Esophagus muscularis mucosa (tissue), 4 donors: Measurements from ENCODE around the gene IFI27L2. TPM values are rescaled to one million over a fixed set of nuclear protein-coding genes. Genes with fewer than 3 reads are reported as not detected.
A peak's percentile ranks its signal among the peaks of the same experiment; 100 is the strongest.
"Not testable (repeated sequence)": the region's sequence is repeated elsewhere in the genome, so short reads cannot be mapped to it uniquely, and the experiment has no call there.

Experiments used
- DNase-seq: peaks from one replicate; pipeline ENCODE4 v3.0.0-alpha.2; 2017; ENCODE audit errors: extremely low spot score
- H3K27ac ChIP-seq, 4 donors: fragments of 200-600 bp; sonication (generic); replicated peaks in 1 of 4; 1 replicate in 3 of 4; 2 replicates in 1 of 4; pipeline ENCODE4 v1.5.1; 2016 to 2019; ENCODE audit warnings: mild to moderate bottlenecking in 1 of 4
- H3K27me3 ChIP-seq, 4 donors: fragments of 200-600 bp; sonication (generic); one replicate each; pipeline versions ENCODE4 v1.5.1 to v1.6.0; 2016 to 2019
- H3K36me3 ChIP-seq, 4 donors: fragments of 200-600 bp; sonication (generic); one replicate each; pipeline ENCODE4 v1.5.1; 2016 to 2019
- H3K4me1 ChIP-seq, 4 donors: fragments of 200-600 bp; sonication (generic); one replicate each; pipeline ENCODE4 v1.5.1; 2016 to 2019
- H3K4me3 ChIP-seq, 4 donors: fragments of 200-600 bp; sonication (generic); 1 replicate in 2 of 4; 2 replicates in 2 of 4; pipeline ENCODE4 v1.5.1; 2016 to 2019; ENCODE audit warnings: mild to moderate bottlenecking in 4 of 4, moderate library complexity in 1 of 4
- H3K9me3 ChIP-seq, 4 donors: fragments of 200-600 bp; sonication (generic); 1 replicate in 3 of 4; 2 replicates in 1 of 4; pipeline ENCODE4 v1.5.1; 2016 to 2019
- EP300 ChIP-seq: sonication (generic); formaldehyde crosslinking; IDR thresholded peaks from one replicate; pipeline ENCODE4 v1.6.1; 2017; ENCODE audit warnings: antibody characterized with exemption
- POLR2A ChIP-seq: fragments of 450-650 bp; IDR thresholded peaks from one replicate; pipeline ENCODE4 v1.6.1; 2017; ENCODE audit warnings: antibody characterized with exemption, moderate library complexity, mild to moderate bottlenecking, low read depth
- POLR2AphosphoS5 ChIP-seq, 2 donors: sonication (generic); formaldehyde crosslinking; IDR thresholded peaks; one replicate each; pipeline ENCODE4 v1.6.1; 2017; ENCODE audit warnings: antibody characterized with exemption in 2 of 2
- WGBS: methylation state at CpG from one replicate; pipeline ENCODE4 v1.1.5; 2018; 5-methylcytosine and 5-hydroxymethylcytosine counted together
- intact Hi-C: fragments of 100-400 bp; cut with DNase I; formaldehyde crosslinking; loops from one replicate; pipeline ENCODE4 v1.15.1; 2023
- total RNA-seq, 4 donors: library from RNA; depleted of rRNA; stranded (reverse); fragments of >200 nt; gene quantifications; one replicate each; pipeline versions ENCODE4 v1.1.0 to v1.2.1, GENCODE V29; 2016
- TF ChIP-seq, protein P1 (sequence below), 3 experiments: fragments of 200-600 bp in 2 of 3; fragments of 450-650 bp in 1 of 3; sonication (generic) in 2 of 3; IDR thresholded peaks; one replicate each; pipeline ENCODE4 v1.5.1; 2017 to 2019; ENCODE audit warnings: antibody characterized with exemption in 3 of 3, mild to moderate bottlenecking in 2 of 3, moderate library complexity in 1 of 3

The IFI27L2 gene
- total RNA-seq, 4 donors from 2014 or later: 38.8 to 83.9 (median 64.7) TPM

- no peak overlapping the region for H3K4me3 ChIP-seq
- TF ChIP-seq, protein P1, sequence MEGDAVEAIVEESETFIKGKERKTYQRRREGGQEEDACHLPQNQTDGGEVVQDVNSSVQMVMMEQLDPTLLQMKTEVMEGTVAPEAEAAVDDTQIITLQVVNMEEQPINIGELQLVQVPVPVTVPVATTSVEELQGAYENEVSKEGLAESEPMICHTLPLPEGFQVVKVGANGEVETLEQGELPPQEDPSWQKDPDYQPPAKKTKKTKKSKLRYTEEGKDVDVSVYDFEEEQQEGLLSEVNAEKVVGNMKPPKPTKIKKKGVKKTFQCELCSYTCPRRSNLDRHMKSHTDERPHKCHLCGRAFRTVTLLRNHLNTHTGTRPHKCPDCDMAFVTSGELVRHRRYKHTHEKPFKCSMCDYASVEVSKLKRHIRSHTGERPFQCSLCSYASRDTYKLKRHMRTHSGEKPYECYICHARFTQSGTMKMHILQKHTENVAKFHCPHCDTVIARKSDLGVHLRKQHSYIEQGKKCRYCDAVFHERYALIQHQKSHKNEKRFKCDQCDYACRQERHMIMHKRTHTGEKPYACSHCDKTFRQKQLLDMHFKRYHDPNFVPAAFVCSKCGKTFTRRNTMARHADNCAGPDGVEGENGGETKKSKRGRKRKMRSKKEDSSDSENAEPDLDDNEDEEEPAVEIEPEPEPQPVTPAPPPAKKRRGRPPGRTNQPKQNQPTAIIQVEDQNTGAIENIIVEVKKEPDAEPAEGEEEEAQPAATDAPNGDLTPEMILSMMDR (IDR thresholded peaks at IDR 0.05): no peak
- TF ChIP-seq POLR2A: no peak
- no peak for TF ChIP-seq EP300
- no peak for TF ChIP-seq POLR2AphosphoS5 (IDR thresholded peaks at IDR 0.05)
- no peak overlapping the region for H3K27ac ChIP-seq
- no peaks in the 10 kb centered on the region for H3K36me3 ChIP-seq
- DNase-seq: no peak
- no peaks in the 10 kb centered on the region for H3K9me3 ChIP-seq
- peaks cover 0 to 5% (median 1%) of the 10 kb centered on the region in 4 donors for H3K4me1 ChIP-seq
- no peaks in the 10 kb centered on the region for H3K27me3 ChIP-seq
- intact Hi-C loops: no loop called here
Observed at GRCh38 chr14:94157197-94157596, 27.8 kb upstream of the IFI27L2 start.

- H3K4me3 ChIP-seq, H3K27ac ChIP-seq, H3K36me3 ChIP-seq, intact Hi-C loops, H3K27me3 ChIP-seq, H3K9me3 ChIP-seq, H3K4me1 ChIP-seq: not testable (repeated sequence)
- WGBS: 85% methylated on average over 1 of the region's 1 CpG
- peak; percentile 55 for DNase-seq
Observed at GRCh38 chr14:94156143-94156542, 26.7 kb upstream of the IFI27L2 start.

- Histone ChIP-seq H3K27ac (no peak overlapping the region), H3K9me3 (no peaks in the 10 kb centered on the region), H3K27me3 (no peaks in the 10 kb centered on the region), H3K36me3 (no peaks in the 10 kb centered on the region), H3K4me1 (no peaks in the 10 kb centered on the region), H3K4me3 (no peak overlapping the region)
- 87% methylated on average over 6 of the region's 6 CpGs for WGBS
- intact Hi-C loops: no loop called here
- peak; percentile 83 for DNase-seq
- no peak for TF ChIP-seq POLR2A
Observed at GRCh38 chr14:94153750-94154342, 24.4 kb upstream of the IFI27L2 start.

GRCh38 chr14:94152676-94153075 lies 23.3 kb upstream of the IFI27L2 start:
- no peak overlapping the region for H3K27ac ChIP-seq
- no peaks in the 10 kb centered on the region for H3K9me3 ChIP-seq
- 76% methylated on average over 1 of the region's 1 CpG for WGBS
- no peaks in the 10 kb centered on the region for H3K36me3 ChIP-seq
- no peaks in the 10 kb centered on the region for H3K4me1 ChIP-seq
- no peak for DNase-seq
- intact Hi-C loops: no loop called here
- TF ChIP-seq EP300: no peak
- TF ChIP-seq POLR2A: no peak
- no peak for TF ChIP-seq POLR2AphosphoS5 (IDR thresholded peaks at IDR 0.05)
- TF ChIP-seq, protein P1 (IDR thresholded peaks at IDR 0.05): no peak
- no peak overlapping the region for H3K4me3 ChIP-seq
- no peaks in the 10 kb centered on the region for H3K27me3 ChIP-seq

DNA sequence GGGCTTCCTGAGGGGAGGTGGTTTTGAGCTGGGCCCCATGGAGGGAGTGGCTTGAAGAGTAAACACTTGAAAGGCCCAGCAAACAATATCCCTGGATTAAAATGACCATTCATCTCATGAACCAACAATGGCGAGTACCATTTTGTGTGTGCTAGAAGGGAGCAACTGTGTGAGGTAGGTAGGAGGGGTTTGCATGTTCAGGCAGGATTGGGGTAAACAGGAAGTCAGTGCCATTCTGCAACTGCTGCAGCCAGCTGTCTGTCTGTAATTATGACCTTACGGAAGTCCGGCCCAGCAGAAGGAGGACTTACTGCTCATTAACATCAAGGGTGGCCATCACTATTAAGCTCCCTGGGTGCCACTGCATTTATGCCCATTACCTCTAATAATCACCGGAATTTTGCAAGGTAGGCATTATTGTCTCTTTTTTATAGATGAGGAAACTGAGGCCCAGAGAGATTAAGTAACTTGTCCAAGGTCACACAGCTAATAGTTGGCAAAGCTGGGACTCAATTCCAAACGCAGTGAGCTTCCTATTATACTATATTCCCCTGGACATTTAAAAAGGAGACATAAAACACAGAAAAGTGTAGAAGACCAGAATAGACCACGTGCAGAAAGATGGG lies 16.6 kb upstream of the IFI27L2 start:
- Histone ChIP-seq H3K36me3 (no peaks in the 10 kb centered on the region), H3K4me3 (no peak overlapping the region), H3K27ac (no peak overlapping the region), H3K27me3 (no peaks in the 10 kb centered on the region), H3K9me3 (no peaks in the 10 kb centered on the region), H3K4me1 (no peaks in the 10 kb centered on the region)
- TF ChIP-seq POLR2A (no peak), POLR2AphosphoS5 (IDR thresholded peaks at IDR 0.05) (no peak)
- peak; percentile 75 for DNase-seq
- intact Hi-C loops: no loop called here
- WGBS: 88% methylated on average over 6 of the region's 6 CpGs

GRCh38 chr14:94144765-94145164 lies 15.4 kb upstream of the IFI27L2 start:
- intact Hi-C loops: no loop called here
- no peaks in the 10 kb centered on the region for H3K9me3 ChIP-seq
- H3K27ac ChIP-seq: no peak overlapping the region
- H3K36me3 ChIP-seq: no peaks in the 10 kb centered on the region
- H3K4me1 ChIP-seq: no peaks in the 10 kb centered on the region
- H3K27me3 ChIP-seq: no peaks in the 10 kb centered on the region
- WGBS: 100% methylated on average over 1 of the region's 1 CpG
- H3K4me3 ChIP-seq: no peak overlapping the region
- DNase-seq: peak; percentile 78
- TF ChIP-seq POLR2AphosphoS5 (IDR thresholded peaks at IDR 0.05): no peak
- TF ChIP-seq EP300: no peak
- TF ChIP-seq POLR2A: no peak
- TF ChIP-seq, protein P1 (IDR thresholded peaks at IDR 0.05): no peak
